NB4 (cell line): Measurements from ENCODE around the gene IRX2.

Experiments
- DNase-seq: peaks from one replicate; pipeline ENCODE4 v3.0.0; 2010; ENCODE audit warnings: low read depth
- H3K4me3 ChIP-seq: one replicate; pipeline ENCODE4 v1.5.1; 2011; ENCODE audit warnings: mild to moderate bottlenecking, low read depth, low read length, moderate library complexity
- MYC ChIP-seq: IDR thresholded peaks from 2 replicates; pipeline ENCODE4 v1.6.1; 2011; ENCODE audit warnings: low read depth, low read length
- POLR2A ChIP-seq: IDR thresholded peaks from 2 replicates; pipeline ENCODE4 v1.6.1; 2011; ENCODE audit warnings: mild to moderate bottlenecking; ENCODE audit not compliant: insufficient read length; ENCODE audit errors: extremely low read depth
- TF ChIP-seq, protein P1 (sequence below): IDR thresholded peaks from 2 replicates; pipeline ENCODE4 v1.6.1; 2011; ENCODE audit warnings: low read depth, low read length
- TF ChIP-seq, protein P2 (sequence below): IDR thresholded peaks from one replicate; pipeline ENCODE4 v1.5.1; 2012; ENCODE audit warnings: low read depth, low read length

Gene IRX2

GRCh38 chr5:2780421-2781171 lies 29.1 kb upstream of the IRX2 start:
- no peak for DNase-seq
- TF ChIP-seq POLR2A (no peak), MYC (no peak)
- TF ChIP-seq, protein P1, sequence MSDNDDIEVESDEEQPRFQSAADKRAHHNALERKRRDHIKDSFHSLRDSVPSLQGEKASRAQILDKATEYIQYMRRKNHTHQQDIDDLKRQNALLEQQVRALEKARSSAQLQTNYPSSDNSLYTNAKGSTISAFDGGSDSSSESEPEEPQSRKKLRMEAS = no peak
- TF ChIP-seq, protein P2, sequence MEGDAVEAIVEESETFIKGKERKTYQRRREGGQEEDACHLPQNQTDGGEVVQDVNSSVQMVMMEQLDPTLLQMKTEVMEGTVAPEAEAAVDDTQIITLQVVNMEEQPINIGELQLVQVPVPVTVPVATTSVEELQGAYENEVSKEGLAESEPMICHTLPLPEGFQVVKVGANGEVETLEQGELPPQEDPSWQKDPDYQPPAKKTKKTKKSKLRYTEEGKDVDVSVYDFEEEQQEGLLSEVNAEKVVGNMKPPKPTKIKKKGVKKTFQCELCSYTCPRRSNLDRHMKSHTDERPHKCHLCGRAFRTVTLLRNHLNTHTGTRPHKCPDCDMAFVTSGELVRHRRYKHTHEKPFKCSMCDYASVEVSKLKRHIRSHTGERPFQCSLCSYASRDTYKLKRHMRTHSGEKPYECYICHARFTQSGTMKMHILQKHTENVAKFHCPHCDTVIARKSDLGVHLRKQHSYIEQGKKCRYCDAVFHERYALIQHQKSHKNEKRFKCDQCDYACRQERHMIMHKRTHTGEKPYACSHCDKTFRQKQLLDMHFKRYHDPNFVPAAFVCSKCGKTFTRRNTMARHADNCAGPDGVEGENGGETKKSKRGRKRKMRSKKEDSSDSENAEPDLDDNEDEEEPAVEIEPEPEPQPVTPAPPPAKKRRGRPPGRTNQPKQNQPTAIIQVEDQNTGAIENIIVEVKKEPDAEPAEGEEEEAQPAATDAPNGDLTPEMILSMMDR = no peak
- H3K4me3 ChIP-seq = no peak overlapping the region

GRCh38 chr5:2779459-2779858 lies 28.0 kb upstream of the IRX2 start:
- no peak for DNase-seq
- TF ChIP-seq, protein P2 = no peak
- TF ChIP-seq POLR2A (no peak), MYC (no peak)
- TF ChIP-seq, protein P1 = no peak
- no peak overlapping the region for H3K4me3 ChIP-seq

- no peak for DNase-seq
- TF ChIP-seq MYC (no peak), POLR2A (no peak)
- TF ChIP-seq, protein P2 = no peak
- TF ChIP-seq, protein P1 = no peak
- H3K4me3 ChIP-seq = no peak overlapping the region
Observed at GRCh38 chr5:2776337-2777302, 25.1 kb upstream of the IRX2 start.

DNA sequence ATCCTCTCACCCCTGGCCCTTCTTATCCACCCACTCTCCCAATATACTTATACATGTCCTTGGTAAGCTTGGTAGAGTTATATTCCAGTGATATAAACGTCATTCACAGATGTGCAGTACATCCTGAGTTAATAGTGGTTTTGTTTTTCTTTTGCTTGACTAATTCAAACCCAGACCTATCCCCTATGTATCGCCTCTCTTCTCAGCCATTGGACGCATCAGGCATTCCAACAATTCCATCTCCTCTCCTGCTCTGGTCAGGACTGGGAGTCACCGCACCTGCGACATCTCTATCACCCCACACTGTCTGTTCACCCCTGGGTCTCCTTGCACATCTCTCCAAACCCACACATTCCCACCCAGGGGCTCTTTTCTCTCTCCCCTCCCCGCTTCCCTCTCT lies 21.9 kb upstream of the IRX2 start:
- DNase-seq = no peak
- H3K4me3 ChIP-seq = no peak overlapping the region
- TF ChIP-seq MYC (no peak), POLR2A (no peak)
- TF ChIP-seq, protein P1 = no peak
- TF ChIP-seq, protein P2 = no peak

- TF ChIP-seq, protein P2 = no peak
- TF ChIP-seq MYC (no peak), POLR2A (no peak)
- TF ChIP-seq, protein P1 = no peak
Observed at GRCh38 chr5:2767089-2767488, 15.6 kb upstream of the IRX2 start.

More at GRCh38 chr5:2767089-2767488, 15.6 kb upstream of the IRX2 start:
- no peak overlapping the region for H3K4me3 ChIP-seq
- no peak for DNase-seq
